HPDE6-E6E7 (cell line): ENCODE results near the gene RNF150.

Experiments
- DNase-seq: peaks from one replicate; pipeline ENCODE4 v3.0.0; 2011; ENCODE audit warnings: missing footprints; ENCODE audit errors: extremely low spot score

Gene RNF150

DNA sequence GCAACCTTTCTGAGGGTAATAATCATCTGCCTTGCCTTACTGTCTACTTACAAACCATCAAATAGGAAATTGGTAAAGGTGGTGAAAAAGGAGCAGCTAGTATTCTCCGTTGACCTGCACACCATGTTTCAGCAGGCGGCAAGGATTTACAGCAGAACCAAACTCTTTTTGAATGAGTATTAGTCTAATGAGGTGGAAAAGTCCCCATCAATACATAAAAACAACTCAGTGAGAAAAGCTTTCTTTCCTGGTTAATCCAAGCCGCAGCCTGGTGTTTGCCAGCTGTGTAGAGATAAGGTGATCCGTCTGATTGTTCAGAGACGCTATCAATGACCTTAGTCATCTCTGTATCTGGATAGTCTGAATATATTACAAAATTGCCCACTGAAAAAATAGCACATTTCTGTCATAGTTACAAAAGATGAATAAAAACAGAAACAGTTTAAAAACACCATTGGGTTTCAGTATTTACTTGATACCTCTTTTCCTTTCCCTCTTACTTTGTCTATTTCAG lies 266.7 kb downstream of the RNF150 start:
- no peak for DNase-seq

DNA sequence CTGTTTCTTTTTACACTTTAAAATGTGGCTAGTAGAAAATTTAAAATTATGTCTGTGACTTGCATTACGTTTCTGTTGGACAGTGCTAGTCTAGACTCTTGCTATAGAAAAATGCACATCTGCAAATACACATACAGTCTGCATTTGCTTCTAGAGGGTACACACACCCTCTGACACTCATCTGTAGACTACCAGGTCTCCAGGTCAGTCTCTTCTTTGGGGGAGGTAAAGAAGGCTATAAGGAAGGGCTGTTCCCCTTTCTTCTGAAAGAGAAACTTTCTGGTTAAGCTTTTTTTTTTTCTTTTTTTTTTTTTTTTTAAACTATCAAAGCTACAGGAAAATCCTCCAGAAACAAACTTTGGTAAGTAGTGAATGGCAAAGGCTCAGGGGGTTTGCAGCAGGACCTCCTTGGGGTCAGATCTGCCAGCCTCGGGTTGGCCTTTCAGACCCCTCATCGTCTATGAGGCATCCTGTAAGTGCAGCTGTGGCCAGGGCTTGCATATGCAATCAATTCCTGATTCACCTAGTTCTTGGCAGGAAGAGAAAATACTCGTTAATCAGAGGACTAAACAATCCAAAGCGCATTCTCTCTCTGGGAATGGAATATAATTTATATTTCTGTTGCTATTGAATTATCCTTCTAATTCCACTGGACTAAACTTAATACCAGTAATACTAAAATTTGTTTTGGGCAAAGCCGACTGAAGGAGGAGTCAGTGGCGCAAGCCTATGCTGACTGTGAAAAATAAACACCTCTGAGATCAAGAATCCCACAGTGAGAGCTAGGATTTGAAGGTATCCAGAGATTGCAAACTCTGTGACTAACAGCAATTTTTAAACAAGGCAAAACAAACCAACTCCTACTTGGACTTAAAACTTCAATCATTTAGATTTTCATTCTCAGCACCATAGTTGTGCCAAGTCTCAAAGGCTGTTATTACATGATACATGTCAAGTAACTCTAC lies 267.7 kb downstream of the RNF150 start:
- no peak for DNase-seq

DNA sequence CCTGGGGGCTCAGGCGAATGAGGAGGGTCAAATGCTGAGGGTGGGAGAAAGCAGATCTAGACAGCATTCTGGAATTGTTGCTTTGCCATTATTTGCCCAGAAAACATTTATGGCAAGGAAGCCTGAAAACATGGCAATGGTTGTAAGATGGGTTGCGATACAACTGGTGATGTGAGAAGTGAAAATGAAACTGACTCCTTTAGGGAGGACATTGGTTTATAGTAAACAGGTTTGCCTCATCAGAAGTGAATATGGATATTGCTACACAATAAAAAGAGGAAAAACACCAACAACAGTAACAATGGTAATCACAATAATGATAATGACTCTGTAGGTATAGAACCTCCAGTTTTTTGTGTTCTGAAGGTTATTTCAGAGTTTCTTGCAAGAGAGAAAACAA lies 270.1 kb downstream of the RNF150 start:
- no peak for DNase-seq

DNA sequence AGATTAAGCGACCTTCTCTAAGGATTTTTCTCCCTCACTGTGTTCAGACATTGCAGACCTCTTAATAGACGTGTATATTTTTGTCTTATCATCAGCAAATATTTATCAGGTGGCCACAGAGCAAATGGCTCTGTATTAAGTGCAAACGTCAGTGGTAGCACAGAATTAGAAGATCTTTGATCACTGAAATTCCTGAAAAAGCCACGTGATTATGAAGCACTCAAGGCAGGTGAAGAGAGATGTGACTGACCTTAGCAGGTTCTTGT lies 271.2 kb downstream of the RNF150 start:
- no peak for DNase-seq

DNA sequence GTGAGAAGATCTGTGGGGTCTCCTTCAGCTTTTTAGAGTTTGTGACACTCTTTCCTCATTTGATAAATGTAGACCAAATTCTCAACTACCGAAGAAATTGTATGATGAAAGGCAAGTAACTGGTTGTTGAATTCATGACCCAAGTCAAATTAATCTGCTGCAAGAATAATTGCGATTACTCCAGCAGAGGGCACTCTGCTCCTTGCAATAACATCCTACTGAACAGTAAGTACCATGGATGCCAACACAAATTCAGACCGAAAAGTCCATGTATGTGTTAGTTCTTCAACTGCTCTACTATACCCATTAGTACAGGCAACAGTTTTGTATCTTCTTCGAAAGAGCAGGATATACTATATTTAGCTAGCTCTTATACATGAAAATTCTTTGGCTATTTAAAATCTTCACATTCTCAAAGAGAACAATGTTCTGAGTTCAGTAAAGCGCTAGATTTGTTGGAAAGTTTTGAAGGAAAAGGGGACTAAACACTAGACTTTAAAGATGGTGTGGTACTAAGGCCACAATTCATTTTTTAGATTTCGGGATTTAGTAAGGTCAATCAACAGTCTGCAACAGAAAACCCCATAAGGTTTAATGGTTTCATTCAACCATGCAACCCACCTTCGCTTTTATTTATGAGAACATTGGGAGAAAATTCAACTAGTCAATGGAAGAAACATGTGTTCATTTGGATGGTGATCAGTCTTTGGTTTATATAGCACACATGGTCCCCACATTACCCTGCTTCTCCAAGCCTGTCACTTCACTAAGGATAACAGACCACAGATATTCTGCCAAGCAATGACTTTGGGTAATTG lies 271.7 kb downstream of the RNF150 start:
- no peak for DNase-seq

DNA sequence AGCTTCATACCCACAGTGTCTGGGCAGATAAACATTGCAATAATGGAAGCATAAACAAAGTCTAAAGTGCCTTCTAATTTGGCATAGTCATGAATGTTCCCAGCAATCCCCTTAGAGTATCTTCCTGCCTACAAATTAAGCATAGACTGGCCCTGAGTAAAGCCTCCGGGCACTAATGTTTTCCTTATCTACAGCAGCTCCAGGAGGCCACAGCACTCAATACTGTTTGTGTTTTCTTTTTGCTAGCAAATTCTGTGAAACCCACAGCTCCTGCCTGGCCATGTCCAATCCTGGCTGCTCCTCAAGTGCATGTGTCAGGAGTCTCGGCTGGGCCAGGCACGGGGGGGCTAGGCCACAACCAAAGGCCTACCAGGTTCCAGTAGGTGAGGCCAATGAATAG lies 274.4 kb downstream of the RNF150 start:
- DNase-seq = no peak

DNA sequence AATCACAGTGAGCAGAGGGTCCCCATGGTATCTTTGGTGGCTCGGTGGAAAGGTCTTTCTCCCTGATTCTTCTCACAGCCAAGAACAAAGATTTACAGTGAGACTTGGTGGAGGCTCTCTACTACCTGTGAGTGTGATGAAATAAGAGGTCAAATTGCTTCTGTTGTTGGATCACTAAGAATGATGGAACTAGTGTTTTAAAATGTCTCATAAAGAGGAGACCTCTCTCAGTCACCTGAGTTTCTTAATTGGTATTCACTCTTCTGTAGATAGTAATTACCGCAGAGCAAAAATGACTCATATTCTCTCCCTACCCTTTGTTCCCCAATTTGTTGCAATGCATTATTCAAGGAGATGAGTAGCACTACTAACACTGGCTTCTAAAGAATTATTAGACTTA lies 276.2 kb downstream of the RNF150 start:
- DNase-seq = peak; percentile 17

DNA sequence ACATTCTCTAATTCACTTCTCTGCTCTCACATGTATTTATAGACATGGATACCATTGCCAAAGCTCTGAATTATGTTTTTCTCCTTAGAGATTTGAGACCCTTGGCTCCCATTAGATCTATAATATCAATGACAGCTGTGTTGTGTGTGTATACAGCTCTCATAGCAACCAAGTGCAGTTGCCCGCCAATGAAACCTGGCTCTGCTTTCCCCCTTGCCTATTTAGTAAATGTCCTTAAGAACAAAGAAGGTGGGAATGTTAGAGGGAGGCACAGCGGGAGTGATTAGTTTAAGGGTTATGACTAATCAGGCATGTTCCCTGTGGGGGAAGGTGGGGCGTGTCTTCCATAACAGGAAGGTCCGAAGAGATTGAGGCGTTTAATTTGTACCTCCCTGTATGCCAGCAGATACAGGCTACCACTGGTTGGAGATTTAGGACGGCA lies 276.6 kb downstream of the RNF150 start:
- peak; percentile 63 for DNase-seq

DNA sequence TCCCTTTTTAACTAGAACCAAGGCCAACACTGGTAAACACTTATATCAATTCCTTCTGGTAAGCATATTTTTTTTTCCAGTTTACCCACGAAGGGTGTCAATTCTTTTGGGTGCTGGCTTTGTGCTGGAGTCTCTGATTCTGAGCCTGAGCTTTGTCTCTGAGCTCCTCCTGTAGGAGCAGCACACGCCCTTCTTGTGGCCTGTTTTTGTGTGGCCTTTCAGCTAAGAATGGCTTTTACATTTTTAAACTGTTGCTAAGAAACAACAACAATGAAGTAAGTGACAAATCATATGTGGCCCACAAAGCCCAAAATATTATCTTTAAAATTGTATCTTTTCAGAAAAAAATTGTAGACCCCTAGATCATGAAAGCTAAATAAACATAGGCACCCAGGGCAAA lies 279.1 kb downstream of the RNF150 start:
- DNase-seq = no peak

DNA sequence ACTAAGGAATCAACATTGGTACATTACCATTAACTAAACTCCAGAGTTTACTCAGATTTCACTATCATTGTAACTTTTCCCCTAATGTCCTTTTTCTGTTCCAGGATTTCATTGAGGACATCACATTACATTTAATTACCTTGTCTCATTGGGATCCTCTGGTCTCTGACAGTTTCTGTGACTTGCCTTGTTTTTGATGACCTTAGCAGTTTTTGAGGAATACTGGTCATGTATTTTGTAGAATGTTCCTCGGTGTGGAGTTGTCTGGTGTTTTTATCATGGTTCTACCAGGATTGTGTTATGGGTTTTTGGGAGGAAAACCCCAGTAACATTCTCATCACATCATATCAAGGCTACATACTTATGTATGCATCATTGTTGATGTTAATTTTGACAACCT lies 281.5 kb downstream of the RNF150 start:
- no peak for DNase-seq

DNA sequence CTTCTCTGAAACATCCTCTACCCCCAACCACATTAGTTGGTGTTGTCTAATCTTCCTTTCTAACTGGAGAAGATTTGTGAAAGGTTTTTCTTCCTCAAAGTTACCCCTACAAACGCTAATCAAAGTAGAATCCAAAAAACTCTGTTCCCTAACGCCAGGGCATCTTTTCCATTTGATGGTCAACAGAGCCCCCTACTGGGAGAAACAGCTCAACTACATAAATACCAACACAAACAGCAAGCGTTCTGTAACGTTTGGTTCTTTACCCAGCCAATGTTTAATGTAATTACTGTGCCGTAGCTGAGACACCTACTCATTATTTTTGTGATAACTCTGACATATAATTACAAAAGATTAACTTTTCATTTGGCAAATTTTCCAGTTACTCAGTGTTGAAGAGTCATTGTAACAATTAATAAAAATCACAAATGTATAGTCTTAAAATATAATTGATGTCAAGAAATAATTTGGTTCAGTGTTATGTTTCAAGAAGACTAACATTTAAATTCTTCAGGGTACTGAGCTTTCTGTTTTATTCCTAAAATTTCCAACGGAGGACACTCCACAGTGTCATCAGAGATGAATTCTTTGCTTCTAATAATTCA lies 282.1 kb downstream of the RNF150 start:
- DNase-seq = peak; percentile 52

DNA sequence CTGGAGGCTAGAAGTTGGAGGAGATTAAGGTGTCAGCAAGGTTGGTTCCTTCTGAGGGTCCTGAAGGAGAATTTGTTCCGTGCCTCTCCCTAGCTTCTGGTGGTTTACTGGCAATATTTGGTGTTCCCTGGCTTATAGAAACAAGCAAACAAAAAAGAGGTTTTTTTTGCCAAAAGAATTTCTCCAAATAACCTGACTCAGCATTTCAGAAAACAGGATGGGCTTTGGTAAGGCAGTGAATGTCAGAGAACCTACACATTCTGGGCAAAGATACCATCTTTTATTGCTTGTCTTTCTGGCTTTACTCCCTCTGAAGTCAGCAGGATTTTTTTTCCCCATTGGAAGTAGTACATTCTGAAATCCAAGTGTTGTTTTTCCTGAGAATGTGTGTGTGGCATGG lies 283.7 kb downstream of the RNF150 start:
- DNase-seq = no peak

DNA sequence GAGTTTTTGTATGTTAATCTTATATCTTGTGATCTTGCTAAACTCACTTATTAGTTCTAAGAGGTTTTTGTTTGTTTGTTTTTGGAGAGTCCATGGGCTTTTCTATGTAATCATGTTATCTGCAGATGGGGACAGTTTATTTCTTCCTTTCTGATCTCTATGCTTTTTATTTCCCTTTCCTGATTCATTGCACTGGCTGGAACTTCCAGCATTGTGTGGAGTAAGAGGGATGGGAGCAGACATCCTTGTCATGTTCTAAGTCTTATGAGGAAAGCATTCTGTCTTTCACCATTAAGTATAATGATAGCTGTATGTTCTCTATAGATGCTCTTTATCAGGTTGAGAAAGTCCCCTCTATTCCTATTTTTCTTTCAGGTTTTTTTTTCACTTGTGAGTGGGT lies 286.5 kb downstream of the RNF150 start:
- DNase-seq = no peak

DNA sequence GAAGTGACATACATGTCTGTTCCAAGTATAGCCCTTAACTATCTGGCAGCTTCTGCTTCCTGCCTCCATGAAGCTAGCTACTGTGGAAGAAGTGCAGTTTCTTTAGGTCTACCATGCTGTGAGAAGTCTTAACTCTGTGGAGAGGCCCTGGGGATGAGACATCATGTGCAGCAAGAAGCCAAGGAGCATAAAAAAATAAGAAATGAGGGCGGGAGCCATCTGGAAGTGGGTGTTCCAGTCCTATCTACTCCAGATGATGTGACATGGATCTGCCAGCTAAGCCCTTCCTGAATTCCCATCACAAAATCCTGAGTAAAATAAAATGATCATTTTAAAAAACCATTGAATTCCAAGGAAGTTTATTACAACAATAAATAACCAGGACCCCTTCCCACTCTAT lies 289.2 kb downstream of the RNF150 start:
- no peak for DNase-seq

DNA sequence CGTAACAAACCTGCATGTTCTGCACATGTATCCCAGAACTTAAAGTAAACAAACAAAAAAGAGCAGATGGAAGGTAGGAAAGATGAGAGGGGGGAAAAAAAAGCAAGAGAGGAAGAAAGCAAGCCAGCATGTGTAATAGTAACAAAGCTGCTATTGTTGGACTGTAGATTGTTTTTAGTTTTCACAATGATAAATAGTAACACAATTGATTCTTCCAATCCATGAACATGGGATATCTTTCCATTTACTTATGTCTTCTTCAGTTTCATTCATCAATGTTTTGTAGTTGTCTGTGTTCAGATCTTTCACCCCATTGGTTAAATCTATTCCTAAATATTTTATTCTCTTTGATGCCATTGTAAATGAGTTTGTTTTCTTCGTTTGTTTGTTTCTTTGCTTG lies 292.1 kb downstream of the RNF150 start:
- DNase-seq = no peak

DNA sequence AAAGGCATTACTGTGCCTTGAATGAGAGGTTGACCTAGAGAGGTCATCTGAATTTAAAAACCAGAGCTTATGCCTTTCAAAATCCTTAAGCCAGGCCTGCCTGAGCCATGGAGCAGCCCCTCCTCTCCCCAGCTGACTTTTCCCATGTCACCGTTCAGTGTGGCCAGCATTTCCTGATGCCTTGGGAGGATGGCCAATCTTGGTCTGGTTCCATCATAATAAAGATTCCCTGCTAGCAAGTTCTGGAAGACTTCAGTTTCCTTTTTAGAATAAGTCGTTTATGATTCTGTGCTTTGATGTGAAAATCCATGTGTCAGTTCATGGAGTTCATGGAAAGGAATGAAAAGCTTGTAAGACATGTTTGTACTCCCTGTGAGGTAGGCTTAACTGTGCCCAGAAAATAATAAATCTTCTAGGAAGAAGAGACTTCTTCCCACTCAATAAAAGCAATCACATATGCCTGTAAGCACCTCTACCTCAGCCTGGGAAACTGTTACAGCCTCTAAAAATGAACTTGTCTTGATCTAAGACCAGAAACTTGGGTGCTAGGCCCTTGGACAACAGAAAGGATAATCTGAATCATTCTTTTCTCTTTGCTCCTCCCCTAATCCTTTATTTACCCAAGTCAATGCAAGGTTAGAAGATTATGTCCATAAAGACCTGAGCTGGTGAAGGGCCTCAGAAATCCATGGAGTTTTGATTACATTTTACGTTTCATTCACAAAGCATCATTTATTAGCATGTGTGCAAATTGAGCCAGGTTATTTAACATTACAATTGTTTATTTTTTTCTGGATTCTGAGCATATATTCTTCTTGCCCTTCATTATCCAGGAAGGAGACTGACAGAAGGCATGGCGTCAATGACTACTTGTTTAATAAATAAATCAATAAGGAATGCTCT lies 293.1 kb downstream of the RNF150 start:
- DNase-seq = no peak

DNA sequence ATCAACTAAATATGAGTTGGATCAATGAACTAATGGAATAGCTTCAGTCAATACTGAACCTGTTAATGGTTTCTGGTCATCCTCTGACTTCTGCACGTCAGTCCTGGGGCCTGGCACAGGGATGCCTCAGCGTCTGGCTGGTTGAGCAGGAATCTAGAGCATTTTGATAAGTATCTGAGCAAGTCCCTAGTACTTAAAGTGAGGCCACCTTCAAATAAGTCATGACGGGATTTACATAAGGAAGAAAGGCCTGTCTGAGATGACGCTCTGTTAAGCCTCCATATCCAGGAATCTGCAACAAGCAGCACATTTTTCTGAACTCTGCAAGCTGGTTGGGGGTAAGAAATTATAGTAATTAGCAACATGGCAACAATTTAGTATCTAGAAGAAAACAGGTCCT lies 293.9 kb downstream of the RNF150 start:
- DNase-seq = no peak

DNA sequence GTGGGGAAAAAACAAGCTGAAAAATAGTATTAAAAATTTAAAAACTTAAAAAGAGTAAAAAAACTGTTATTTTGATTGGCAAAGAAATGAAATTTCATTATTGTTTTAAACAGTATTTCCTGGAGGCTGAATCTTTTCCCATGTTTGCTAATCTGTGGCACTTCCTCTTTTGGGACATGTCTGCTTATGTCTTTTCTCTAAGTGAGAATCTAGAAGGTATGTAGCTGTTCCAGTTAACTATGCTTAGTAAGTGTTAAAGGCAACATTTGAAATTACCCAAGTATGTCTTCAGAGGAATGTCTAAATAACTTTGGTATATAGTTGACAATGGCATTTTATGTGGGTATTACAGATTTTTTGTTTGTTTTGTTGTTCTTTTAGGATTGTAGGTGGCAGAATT lies 295.5 kb downstream of the RNF150 start:
- DNase-seq = no peak

DNA sequence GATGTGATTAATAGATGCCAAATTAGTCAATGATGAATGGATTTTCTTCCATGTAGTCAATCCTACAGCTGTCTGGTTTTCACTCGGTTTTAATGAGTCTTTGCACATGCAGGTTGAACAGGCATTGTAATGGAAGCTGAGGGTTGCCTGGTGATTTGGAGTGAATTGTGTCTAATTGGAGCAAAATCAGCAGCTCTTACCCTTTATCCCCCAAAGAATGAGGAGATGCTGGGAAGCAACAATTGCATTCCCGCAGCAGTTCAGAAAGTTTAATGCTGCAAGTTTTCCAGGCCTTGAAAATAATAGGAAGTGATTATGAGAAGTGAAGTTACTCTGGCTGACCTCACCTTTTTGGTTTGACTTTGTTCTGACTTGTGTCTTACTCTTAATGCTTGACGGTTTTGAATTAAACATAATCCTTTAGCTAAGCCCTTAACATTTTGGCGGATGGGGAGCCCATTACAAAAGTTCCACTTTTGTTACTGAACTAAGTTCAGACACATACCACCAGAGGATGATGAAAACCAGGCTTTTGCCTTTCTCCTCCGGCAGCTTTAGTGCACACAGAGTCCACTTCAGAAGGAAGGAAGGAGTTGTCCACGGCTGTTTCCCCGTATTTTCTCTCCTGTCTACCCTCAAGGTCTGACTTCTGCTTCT lies 298.3 kb downstream of the RNF150 start:
- no peak for DNase-seq

DNA sequence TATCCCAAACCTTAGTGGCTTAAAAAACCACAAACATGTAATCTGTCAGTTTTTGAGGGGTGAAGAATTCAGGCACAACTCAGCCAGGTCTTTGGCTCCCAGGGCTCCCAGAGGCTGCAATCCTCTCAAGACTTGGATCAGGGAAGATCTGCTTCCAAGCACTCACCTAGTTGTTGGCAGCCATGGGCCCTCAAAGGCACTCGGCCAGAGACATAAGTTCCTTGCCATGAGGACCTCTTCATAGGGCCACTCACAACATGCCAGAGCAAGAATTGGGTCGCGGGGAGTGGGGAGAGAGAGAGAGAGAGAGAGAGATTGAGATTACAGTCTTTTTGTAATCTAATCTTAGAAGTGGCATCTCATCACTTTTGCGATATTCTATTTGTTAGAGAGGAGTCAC lies 300.0 kb downstream of the RNF150 start:
- DNase-seq = no peak

DNA sequence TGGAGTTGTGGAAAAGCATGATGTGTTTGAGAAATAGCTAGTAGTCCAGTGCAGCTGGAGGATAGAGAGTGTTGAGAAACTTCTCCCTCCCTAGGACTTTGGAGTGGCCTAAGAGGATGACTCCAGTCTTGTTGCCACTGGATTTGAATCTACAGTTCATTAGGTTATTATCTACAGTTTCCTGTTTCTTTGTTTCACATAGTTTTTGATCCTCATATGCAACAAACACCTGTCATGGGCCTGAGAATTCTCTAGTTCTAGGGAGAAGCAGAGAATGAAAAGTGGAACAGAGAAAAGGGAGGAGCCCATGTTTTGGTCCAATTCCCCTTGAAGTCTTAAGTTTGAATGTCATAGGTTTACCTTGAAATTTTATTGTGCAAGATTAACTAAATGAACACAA lies 303.4 kb downstream of the RNF150 start:
- DNase-seq = no peak
